Right lobe of liver (tissue), 4 donors: ENCODE results near the gene ADGRG3.

Experiments
- POLR2A ChIP-seq: fragments of 450-650 bp; IDR thresholded peaks from one replicate; pipeline ENCODE4 v1.6.1; 2017; ENCODE audit warnings: antibody characterized with exemption, mild to moderate bottlenecking
- TF ChIP-seq, protein P1 (sequence below), 4 donors: fragments of 200-600 bp in 3 of 4; fragments of 450-650 bp in 1 of 4; IDR thresholded peaks; one replicate each; pipeline versions ENCODE4 v1.5.1 to v1.8.0; 2016 to 2022; ENCODE audit warnings: antibody characterized with exemption in 4 of 4, mild to moderate bottlenecking in 2 of 4
- donor health status: DM: no; HTN: no; CAD: no.
- donor health status: DM: no; HTN: no; CAD: no.
- donor health status: DM: no; HTN: yes; CAD: no.

DNA sequence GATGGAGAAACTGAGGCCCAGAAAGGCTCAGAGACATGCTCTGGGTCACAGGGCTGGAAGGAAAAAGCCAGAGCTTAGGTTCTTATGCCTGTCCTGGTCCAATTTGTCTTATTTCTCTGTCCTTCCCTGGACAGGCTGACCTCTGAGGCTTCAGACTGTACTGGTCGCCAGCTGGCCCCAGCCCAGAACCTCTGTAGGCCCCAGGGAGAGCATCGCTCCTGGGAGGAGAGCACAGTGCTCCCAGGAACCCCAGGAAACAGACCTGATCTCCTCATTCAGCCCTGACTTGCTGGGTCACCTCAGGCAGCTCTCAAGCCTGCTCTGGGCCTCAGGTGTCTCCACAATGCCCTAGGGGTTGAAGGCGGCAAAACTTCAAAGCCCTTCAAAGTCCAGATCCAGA, 31.4 kb downstream of the ADGRG3 start:
- TF ChIP-seq, protein P1, sequence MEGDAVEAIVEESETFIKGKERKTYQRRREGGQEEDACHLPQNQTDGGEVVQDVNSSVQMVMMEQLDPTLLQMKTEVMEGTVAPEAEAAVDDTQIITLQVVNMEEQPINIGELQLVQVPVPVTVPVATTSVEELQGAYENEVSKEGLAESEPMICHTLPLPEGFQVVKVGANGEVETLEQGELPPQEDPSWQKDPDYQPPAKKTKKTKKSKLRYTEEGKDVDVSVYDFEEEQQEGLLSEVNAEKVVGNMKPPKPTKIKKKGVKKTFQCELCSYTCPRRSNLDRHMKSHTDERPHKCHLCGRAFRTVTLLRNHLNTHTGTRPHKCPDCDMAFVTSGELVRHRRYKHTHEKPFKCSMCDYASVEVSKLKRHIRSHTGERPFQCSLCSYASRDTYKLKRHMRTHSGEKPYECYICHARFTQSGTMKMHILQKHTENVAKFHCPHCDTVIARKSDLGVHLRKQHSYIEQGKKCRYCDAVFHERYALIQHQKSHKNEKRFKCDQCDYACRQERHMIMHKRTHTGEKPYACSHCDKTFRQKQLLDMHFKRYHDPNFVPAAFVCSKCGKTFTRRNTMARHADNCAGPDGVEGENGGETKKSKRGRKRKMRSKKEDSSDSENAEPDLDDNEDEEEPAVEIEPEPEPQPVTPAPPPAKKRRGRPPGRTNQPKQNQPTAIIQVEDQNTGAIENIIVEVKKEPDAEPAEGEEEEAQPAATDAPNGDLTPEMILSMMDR (IDR thresholded peaks at IDR 0.05), result no peak
- TF ChIP-seq POLR2A, result no peak
